Embryonic facial prominence (tissue), 1 donor: ENCODE measurements around the gene BRD2.

Experiments
- DNase-seq: peaks from one replicate; pipeline ENCODE4 v3.0.0-alpha.2; 2016; ENCODE audit errors: extremely low spot score

Gene BRD2

DNA sequence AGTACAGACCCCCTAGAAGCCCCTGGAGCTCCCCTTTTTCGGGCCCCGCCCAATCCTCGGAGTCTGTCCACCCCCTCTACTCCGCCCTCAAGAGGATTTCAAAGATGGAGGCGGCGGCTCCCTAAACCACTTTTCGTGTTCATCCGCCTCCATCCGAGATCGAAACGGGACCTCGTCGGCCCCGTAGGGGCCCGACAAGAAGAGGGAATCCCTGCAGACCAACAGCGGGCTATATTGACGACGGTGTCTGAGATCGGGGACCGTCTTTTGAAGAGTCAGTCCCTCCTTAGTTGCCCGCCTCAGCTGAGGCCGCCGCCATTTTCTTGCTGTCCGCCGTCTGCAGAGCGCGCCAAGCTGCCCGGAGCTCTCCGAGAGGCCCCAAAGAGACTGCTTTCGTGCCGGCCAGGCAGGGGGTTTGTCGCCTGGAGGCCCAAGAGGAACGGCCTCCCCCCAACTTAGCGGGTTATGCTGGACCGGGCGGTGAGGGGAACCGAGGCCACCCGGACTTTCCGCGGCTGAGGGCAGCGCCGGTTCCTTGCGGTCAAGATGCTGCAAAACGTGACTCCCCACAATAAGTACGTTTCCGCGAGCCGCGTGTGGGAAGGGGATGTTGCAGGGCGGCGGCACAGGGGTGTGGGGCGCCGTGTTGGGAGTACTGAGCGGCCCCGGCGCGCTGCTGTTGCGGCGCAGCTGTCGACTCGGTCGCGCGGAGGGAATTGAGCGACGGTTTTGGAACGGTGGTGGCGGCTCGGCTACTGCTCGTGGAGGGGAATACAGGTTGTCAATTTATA, 4.2 kb downstream of the BRD2 start:
- DNase-seq, result no peak

DNA sequence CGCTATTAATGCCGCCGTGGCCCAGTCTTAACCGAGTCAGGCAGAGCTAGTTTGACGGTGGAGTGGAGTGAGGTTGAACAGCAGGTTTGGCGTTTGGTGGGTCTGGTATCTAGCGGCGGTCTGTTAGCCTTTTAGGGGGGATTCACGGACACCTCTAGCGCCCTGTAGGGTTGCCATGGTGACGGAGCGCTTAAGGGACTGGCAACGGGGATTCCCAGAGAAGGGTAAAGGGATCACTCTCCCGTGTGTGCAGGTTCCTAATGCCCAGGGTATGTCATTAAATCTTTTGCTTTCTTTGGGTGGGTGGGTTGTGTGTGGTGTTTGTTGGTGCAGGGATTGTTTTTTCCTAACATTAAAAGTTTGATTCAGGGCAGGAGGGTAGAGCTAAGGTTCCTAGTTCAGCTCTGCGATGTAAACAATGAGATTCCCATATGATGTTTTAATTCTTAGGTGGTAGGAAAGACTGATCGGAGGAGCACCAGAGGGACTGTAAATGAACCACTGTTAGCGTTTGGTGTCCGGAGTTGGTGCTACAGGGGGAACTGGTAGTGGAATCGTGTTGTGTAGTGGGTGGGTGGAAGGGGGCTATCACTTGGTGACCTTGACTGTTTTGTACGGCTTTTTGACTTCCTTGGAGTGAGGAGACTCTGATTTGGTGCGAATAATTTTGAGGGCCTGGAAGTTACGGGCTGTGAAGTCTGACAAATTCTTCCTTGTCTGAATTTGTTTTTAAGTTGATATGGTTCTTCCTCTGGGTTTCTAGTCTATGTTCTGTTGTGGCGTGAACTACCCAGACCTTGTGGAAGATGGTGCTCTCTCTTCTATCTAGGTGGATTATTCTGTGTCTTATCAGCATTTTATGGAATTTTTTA, 5.0 kb downstream of the BRD2 start:
- DNase-seq, result no peak

- no peak for DNase-seq
These were observed 5.6 kb downstream of the BRD2 start for GRCh38 chr6:32974016-32974333.

DNA sequence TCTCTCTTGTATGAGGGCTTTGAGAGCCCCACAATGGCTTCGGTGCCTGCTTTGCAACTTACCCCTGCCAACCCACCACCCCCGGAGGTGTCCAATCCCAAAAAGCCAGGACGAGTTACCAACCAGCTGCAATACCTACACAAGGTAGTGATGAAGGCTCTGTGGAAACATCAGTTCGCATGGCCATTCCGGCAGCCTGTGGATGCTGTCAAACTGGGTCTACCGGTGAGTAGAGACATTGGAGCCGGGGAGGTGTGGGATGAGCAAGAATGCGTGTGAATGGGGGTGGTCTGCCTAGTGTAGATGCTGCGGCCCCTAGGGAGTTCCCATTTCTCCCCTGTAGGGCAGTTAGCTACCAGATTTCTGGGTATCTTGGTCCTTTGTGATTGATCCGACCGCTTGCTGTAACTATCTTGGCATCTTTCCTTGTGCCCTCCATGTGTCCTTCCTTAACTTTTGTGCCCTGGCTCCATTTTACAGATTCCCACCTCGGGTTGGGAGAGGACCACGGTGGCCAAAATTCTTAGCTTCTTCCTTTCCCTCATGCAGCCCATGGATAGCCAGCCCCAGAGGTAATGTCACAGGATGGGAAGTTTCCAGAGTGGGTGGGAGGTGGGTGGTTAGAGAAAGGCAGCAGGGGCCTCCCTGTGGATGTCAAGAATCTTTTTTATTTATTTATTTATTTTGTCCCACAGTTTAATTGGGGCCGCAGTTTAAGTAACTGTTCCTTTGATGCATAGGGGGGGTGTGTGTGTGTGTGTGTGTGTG, 6.3 kb downstream of the BRD2 start:
- DNase-seq, result no peak

GRCh38 chr6:32975886-32976285, 7.5 kb downstream of the BRD2 start:
- no peak for DNase-seq

GRCh38 chr6:32976334-32977069, 8.1 kb downstream of the BRD2 start:
- DNase-seq, result no peak

- DNase-seq, result no peak
These were observed 9.0 kb downstream of the BRD2 start for GRCh38 chr6:32977272-32977952.

- no peak for DNase-seq
These were observed 9.5 kb downstream of the BRD2 start for GRCh38 chr6:32977953-32978324.

GRCh38 chr6:32979720-32980487, 11.5 kb downstream of the BRD2 start:
- DNase-seq, result no peak

DNA sequence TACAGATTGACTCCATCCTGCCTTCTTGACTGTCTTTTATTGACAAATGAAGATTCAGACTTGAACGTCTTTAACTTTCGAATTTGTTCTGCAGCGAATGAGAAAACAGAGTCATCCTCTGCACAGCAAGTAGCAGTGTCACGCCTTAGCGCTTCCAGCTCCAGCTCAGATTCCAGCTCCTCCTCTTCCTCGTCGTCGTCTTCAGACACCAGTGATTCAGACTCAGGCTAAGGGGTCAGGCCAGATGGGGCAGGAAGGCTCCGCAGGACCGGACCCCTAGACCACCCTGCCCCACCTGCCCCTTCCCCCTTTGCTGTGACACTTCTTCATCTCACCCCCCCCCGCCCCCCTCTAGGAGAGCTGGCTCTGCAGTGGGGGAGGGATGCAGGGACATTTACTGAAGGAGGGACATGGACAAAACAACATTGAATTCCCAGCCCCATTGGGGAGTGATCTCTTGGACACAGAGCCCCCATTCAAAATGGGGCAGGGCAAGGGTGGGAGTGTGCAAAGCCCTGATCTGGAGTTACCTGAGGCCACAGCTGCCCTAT, 12.2 kb downstream of the BRD2 start:
- DNase-seq, result no peak

DNA sequence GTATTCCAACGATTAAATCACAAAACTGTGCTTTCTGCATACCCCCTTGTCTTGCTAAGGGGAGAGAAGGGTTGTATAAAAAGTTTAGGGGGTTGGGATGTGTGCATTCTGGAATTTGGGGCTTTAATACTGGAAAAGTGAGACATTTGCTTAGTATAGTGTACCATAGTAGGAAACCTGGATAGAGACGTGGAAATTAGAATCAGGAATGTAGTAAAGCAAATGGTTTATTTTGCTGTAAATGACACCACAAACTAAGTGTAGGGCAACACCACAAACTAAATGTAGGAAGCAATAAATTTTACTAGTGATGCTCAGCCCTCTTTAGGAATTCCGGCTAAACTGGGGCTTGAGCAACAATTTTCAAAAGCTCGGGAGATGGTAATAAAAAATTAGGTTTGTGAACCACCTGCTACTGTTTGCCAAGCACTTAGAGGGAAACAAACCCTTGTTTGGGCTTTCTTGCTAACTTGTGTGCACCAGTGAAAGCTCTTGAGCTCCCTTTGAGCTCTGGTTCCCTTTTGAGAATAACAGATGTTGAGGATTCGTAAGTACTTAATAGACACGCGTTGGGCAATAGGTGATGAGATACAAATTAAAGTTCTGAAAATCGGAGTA, 13.8 kb downstream of the BRD2 start:
- no peak for DNase-seq

DNA sequence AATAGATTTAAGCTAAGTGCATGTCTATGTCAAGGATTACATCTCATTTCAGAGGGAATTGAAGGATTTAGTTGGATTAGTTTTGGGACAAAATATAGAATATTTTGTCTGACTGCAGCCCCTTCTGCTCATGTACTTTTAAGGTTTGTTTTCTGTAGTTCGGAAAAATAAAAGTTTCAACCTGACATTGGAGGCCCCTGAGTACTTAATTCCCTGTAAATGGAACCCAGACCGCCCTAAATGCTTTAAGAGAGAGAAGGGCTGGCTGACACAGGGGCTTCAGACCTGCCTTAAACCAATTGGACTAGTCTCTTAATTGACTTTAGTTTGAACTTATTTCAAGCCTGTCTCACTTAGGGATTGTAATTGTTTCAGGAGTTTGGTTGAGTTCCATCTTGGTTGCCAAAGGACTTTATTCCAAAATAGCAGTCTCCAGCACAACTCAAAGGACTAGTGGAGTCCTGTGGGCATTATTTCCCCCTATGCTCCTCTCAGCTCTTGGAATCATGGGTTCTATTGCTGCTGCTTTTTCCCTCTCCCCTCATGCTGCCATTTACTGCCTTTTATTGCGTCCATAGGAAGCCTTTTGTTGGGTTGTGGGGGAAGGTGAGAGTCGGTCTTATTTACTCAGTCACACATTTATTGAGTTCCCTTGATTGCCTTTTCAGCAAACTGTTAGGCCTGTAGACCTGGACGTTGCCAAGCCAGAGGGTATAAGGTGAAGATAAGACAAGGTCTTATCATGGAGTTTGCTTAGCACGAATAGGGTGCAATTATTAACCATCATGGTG, 14.5 kb downstream of the BRD2 start:
- DNase-seq, result no peak

DNA sequence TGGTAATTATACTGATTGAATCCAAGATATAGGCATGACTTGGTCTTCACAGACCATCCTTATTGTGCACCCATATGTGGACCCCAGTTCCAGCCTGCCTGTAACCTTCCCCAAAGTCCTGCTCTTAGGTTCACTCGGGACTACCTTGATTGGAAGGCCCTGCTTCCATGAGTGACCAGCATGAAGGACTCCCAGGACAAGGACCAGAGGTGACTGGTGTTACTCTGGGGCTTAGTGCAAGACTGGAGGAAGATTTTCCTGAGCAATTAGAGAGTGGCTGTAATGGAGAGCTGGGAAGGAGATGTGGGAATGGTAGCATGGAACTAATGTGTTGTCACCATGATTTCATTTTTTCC, 15.1 kb downstream of the BRD2 start:
- no peak for DNase-seq

DNA sequence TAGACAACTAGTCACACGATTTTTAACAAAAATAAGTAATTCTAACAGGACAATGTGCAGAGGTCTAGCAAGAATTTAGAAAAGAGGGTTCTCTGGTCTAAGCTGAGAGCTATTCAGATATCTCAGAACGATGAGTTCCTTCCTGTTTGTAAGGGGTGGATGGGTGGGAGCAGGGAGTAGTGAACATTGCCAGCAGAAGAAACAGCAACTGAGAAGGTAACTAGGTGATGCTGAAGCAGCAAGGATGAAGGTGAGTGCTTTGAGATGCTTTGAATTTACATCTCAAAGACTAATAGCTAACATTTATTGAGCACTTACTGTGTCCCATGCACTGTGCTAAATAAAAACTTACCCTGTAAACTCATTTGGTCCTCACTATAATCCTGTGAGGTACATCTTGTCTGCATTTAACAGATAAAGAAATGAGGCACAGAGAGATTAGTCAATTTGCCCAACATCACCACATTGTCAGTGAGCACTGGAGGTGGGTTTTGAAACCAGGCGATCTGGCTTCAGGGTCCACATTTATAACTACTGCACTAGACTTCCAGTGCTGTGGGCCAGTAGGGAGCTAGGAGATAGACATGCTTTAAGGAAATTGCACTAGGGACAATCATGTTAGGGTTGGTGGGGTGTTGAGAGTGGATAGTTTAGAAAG, 15.7 kb downstream of the BRD2 start:
- no peak for DNase-seq

GRCh38 chr6:32984622-32985389, 16.4 kb downstream of the BRD2 start:
- DNase-seq, result peak; percentile 48

DNA sequence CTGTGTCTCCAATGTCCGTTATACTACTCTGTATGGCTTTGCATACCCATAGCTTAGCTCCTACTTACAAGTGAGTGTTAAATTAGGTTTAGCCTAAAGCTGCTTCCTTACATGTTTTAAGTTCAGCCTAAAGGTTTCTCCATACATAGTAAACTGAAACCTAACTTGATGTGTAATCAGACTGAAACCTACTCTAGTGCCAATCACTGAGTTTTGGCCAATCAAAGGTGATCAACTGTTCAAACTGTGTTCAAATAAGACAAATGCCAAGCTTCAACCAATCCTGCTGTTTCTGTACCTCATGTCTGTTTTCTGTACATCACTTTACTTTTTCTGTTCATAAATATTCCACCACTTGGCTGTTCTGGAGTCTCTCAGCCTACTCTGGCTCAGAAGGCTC, 21.0 kb downstream of the BRD2 start:
- no peak for DNase-seq

DNA sequence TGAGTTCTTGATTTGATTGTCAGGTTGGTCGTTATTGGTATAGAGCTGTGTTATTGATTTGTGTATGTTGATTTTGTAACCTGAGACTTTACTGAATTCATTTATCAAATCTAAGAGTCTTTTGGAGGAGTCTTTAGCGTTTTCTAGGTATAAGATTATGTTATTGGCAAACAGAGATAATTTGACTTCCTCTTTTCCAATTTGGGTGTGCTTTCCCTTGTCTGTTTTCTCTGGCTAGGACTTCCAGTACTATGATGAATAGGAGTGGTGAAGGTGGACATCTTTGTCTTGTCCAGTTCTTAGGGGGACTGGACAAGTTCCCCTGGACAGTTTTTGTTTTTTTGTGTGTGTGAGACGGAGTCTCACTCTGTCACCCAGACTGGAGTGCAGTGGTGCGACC, 23.6 kb downstream of the BRD2 start:
- DNase-seq, result no peak
